Measurements from ENCODE around the gene SPINT2.
"Not testable (repeated sequence)": the region's sequence is repeated elsewhere in the genome, so short reads cannot be mapped to it uniquely, and the experiment has no call there.

SPINT2 gene

GRCh38 chr19:38227287-38228004, 36.9 kb upstream of the SPINT2 start:
- FAIRE-seq = no peak
- TF ChIP-seq TAF1 (IDR thresholded peaks at IDR 0.05; ENCODE audit: borderline replicate concordance, low read depth, low read length) = no peak
- TF ChIP-seq POLR2AphosphoS5 (IDR thresholded peaks at IDR 0.05; ENCODE audit: low read depth, low read length) = no peak
- no peak for TF ChIP-seq POLR2A (IDR thresholded peaks at IDR 0.05; ENCODE audit: low read depth, low read length)
- DNase-seq (ENCODE audit: insufficient read length) = no peak

GRCh38 chr19:38228005-38228377, 36.4 kb upstream of the SPINT2 start:
- TF ChIP-seq TAF1 (IDR thresholded peaks at IDR 0.05; ENCODE audit: borderline replicate concordance, low read depth, low read length) (no peak), POLR2AphosphoS5 (IDR thresholded peaks at IDR 0.05; ENCODE audit: low read depth, low read length) (no peak), POLR2A (IDR thresholded peaks at IDR 0.05; ENCODE audit: low read depth, low read length) (no peak)
- FAIRE-seq = no peak
- no peak for DNase-seq (ENCODE audit: insufficient read length)

GRCh38 chr19:38228491-38229439, 35.6 kb upstream of the SPINT2 start:
- no peak for DNase-seq (ENCODE audit: insufficient read length)
- no peak for FAIRE-seq

GRCh38 chr19:38229585-38230073, 34.7 kb upstream of the SPINT2 start:
- TF ChIP-seq TAF1 (IDR thresholded peaks at IDR 0.05; ENCODE audit: borderline replicate concordance, low read depth, low read length) (no peak), POLR2AphosphoS5 (IDR thresholded peaks at IDR 0.05; ENCODE audit: low read depth, low read length) (no peak), POLR2A (IDR thresholded peaks at IDR 0.05; ENCODE audit: low read depth, low read length) (no peak)
- DNase-seq (ENCODE audit: insufficient read length) (peak; percentile 84), FAIRE-seq (peak; percentile 62)

More at GRCh38 chr19:38228491-38229439, 35.6 kb upstream of the SPINT2 start:
- TF ChIP-seq POLR2AphosphoS5 (IDR thresholded peaks at IDR 0.05; ENCODE audit: low read depth, low read length) (no peak), TAF1 (IDR thresholded peaks at IDR 0.05; ENCODE audit: borderline replicate concordance, low read depth, low read length) (no peak), POLR2A (IDR thresholded peaks at IDR 0.05; ENCODE audit: low read depth, low read length) (no peak)

GRCh38 chr19:38230506-38231133, 33.8 kb upstream of the SPINT2 start:
- not testable (repeated sequence) for FAIRE-seq; DNase-seq (ENCODE audit: insufficient read length)

GRCh38 chr19:38231918-38232317, 32.5 kb upstream of the SPINT2 start:
- FAIRE-seq (no peak), DNase-seq (ENCODE audit: insufficient read length) (no peak)
- TF ChIP-seq POLR2A (IDR thresholded peaks at IDR 0.05; ENCODE audit: low read depth, low read length) (no peak), POLR2AphosphoS5 (IDR thresholded peaks at IDR 0.05; ENCODE audit: low read depth, low read length) (no peak), TAF1 (IDR thresholded peaks at IDR 0.05; ENCODE audit: borderline replicate concordance, low read depth, low read length) (no peak)

- DNase-seq (ENCODE audit: insufficient read length) (peak; percentile 77), FAIRE-seq (peak; percentile 83)
- TF ChIP-seq POLR2A (IDR thresholded peaks at IDR 0.05; ENCODE audit: low read depth, low read length) = no peak
- no peak for TF ChIP-seq POLR2AphosphoS5 (IDR thresholded peaks at IDR 0.05; ENCODE audit: low read depth, low read length)
- TF ChIP-seq TAF1 (IDR thresholded peaks at IDR 0.05; ENCODE audit: borderline replicate concordance, low read depth, low read length) = no peak
Observed at GRCh38 chr19:38233740-38234251, 30.6 kb upstream of the SPINT2 start.

- TF ChIP-seq TAF1 (IDR thresholded peaks at IDR 0.05; ENCODE audit: borderline replicate concordance, low read depth, low read length) (no peak), POLR2A (IDR thresholded peaks at IDR 0.05; ENCODE audit: low read depth, low read length) (no peak), POLR2AphosphoS5 (IDR thresholded peaks at IDR 0.05; ENCODE audit: low read depth, low read length) (no peak)
- FAIRE-seq (no peak), DNase-seq (ENCODE audit: insufficient read length) (no peak)
Observed at GRCh38 chr19:38234615-38235014, 29.8 kb upstream of the SPINT2 start.

- FAIRE-seq = no peak
Observed at GRCh38 chr19:38239816-38240215, 24.6 kb upstream of the SPINT2 start.

GRCh38 chr19:38243279-38243673, 21.1 kb upstream of the SPINT2 start:
- FAIRE-seq (no peak), DNase-seq (ENCODE audit: insufficient read length) (no peak)
- TF ChIP-seq POLR2AphosphoS5 (IDR thresholded peaks at IDR 0.05; ENCODE audit: low read depth, low read length) (no peak), TAF1 (IDR thresholded peaks at IDR 0.05; ENCODE audit: borderline replicate concordance, low read depth, low read length) (no peak), POLR2A (IDR thresholded peaks at IDR 0.05; ENCODE audit: low read depth, low read length) (no peak)

More at GRCh38 chr19:38239816-38240215, 24.6 kb upstream of the SPINT2 start:
- no peak for TF ChIP-seq TAF1 (IDR thresholded peaks at IDR 0.05; ENCODE audit: borderline replicate concordance, low read depth, low read length)
- no peak for TF ChIP-seq POLR2AphosphoS5 (IDR thresholded peaks at IDR 0.05; ENCODE audit: low read depth, low read length)
- TF ChIP-seq POLR2A (IDR thresholded peaks at IDR 0.05; ENCODE audit: low read depth, low read length) = no peak
- DNase-seq (ENCODE audit: insufficient read length) = no peak
